ENCODE data around the gene SETDB1.
"Not testable (repeated sequence)": the region's sequence is repeated elsewhere in the genome, so short reads cannot be mapped to it uniquely, and the experiment has no call there.

SETDB1 gene

GRCh38 chr1:150926097-150926741 lies at the start of gene SETDB1:
SETDB1 (plus strand) TSS chr1:150926363; CDS start chr1:150927715, 1,352 bp downstream.
- peak; percentile 93 to 94 for DNase-seq (ENCODE audit: low read depth in 2 of 2)

GRCh38 chr1:150878931-150879330 lies 47.2 kb upstream of the SETDB1 start:
- DNase-seq (ENCODE audit: low read depth in 2 of 2) = peak; percentile 9 to 17

GRCh38 chr1:150881331-150882070 lies 44.7 kb upstream of the SETDB1 start:
- peak; percentile 97 to 98 for DNase-seq (ENCODE audit: low read depth in 2 of 2)

GRCh38 chr1:150883121-150883520 lies 43.0 kb upstream of the SETDB1 start:
- not testable (repeated sequence) for DNase-seq (ENCODE audit: low read depth in 2 of 2)

- no peak for DNase-seq (ENCODE audit: low read depth in 2 of 2)
These were observed 39.1 kb upstream of the SETDB1 start, which contains the start of gene CTXND2 for GRCh38 chr1:150887018-150887417. CTXND2 (plus strand) TSS chr1:150887136; CDS start chr1:150912315, 25,179 bp downstream.

- DNase-seq (ENCODE audit: low read depth in 2 of 2) = no peak
These were observed 37.4 kb upstream of the SETDB1 start for GRCh38 chr1:150888727-150889126.

- no peak for DNase-seq (ENCODE audit: low read depth in 2 of 2)
These were observed 36.1 kb upstream of the SETDB1 start for GRCh38 chr1:150890033-150890416.

- no peak for DNase-seq (ENCODE audit: low read depth in 2 of 2)
These were observed 32.7 kb upstream of the SETDB1 start for GRCh38 chr1:150893336-150893913.

- no peak for DNase-seq (ENCODE audit: low read depth in 2 of 2)
These were observed 30.5 kb upstream of the SETDB1 start for GRCh38 chr1:150895618-150896017.

GRCh38 chr1:150899795-150900194 lies 26.4 kb upstream of the SETDB1 start:
- not testable (repeated sequence) for DNase-seq (ENCODE audit: low read depth in 2 of 2)

- DNase-seq (ENCODE audit: low read depth in 2 of 2) = no peak
These were observed 23.8 kb upstream of the SETDB1 start for GRCh38 chr1:150902346-150902745.

- DNase-seq (ENCODE audit: low read depth in 2 of 2) = no peak
These were observed 23.4 kb upstream of the SETDB1 start for GRCh38 chr1:150902751-150903150.

GRCh38 chr1:150905301-150905700 lies 20.9 kb upstream of the SETDB1 start:
- no peak for DNase-seq (ENCODE audit: low read depth in 2 of 2)

- DNase-seq (ENCODE audit: low read depth in 2 of 2) = no peak
These were observed 19.8 kb upstream of the SETDB1 start for GRCh38 chr1:150906329-150906728.

GRCh38 chr1:150906813-150907212 lies 19.4 kb upstream of the SETDB1 start:
- DNase-seq (ENCODE audit: low read depth in 2 of 2) = no peak

GRCh38 chr1:150909585-150910180 lies 16.5 kb upstream of the SETDB1 start:
- DNase-seq (ENCODE audit: low read depth in 2 of 2) = no peak

GRCh38 chr1:150912623-150913022 lies 13.5 kb upstream of the SETDB1 start:
- DNase-seq (ENCODE audit: low read depth in 2 of 2) = no peak

GRCh38 chr1:150917387-150917786 lies 8.8 kb upstream of the SETDB1 start:
- DNase-seq (ENCODE audit: low read depth in 2 of 2) = no peak

- peak; percentile 85 to 88 for DNase-seq (ENCODE audit: low read depth in 2 of 2)
These were observed 3.6 kb upstream of the SETDB1 start for GRCh38 chr1:150922519-150922975.

- no peak for DNase-seq (ENCODE audit: low read depth in 2 of 2)
These were observed 1.1 kb upstream of the SETDB1 start for GRCh38 chr1:150925080-150925479.

GRCh38 chr1:150927624-150928023 lies 1.5 kb downstream of the SETDB1 start:
- DNase-seq (ENCODE audit: low read depth in 2 of 2) = no peak

GRCh38 chr1:150928286-150928685 lies 2.1 kb downstream of the SETDB1 start:
- DNase-seq (ENCODE audit: low read depth in 2 of 2) = peak; percentile 14 to 20
